ENCODE data around the gene MSRB3.

Gene MSRB3

GRCh38 chr12:65501093-65501621 is 222.7 kb downstream of the MSRB3 start:
- DNase-seq = no peak

GRCh38 chr12:65501935-65502334 is 223.5 kb downstream of the MSRB3 start:
- DNase-seq = no peak

- DNase-seq = no peak
Measured at GRCh38 chr12:65504417-65504816, 225.9 kb downstream of the MSRB3 start.

GRCh38 chr12:65505386-65506121 is 227.1 kb downstream of the MSRB3 start:
- DNase-seq = no peak

- no peak for DNase-seq
Measured at GRCh38 chr12:65508276-65509035, 230.0 kb downstream of the MSRB3 start.

GRCh38 chr12:65510007-65510406 is 231.5 kb downstream of the MSRB3 start:
- no peak for DNase-seq

GRCh38 chr12:65510584-65511050 is 232.1 kb downstream of the MSRB3 start:
- DNase-seq = no peak

GRCh38 chr12:65511134-65511834 is 232.8 kb downstream of the MSRB3 start:
- no peak for DNase-seq

- DNase-seq = no peak
Measured at GRCh38 chr12:65511912-65512311, 233.4 kb downstream of the MSRB3 start.

Measured in NCI-H1436 (cell line).